Immature natural killer cell (primary cell): ENCODE data around the gene FXN. TPM values are rescaled to one million over a fixed set of nuclear protein-coding genes. Genes with fewer than 3 reads are reported as not detected.

Experiments used
- DNase-seq, 3 donors: peaks; one replicate each; pipeline ENCODE4 v3.0.0; 2022; ENCODE audit warnings: mixed read lengths in 1 of 3
- H3K27ac Mint-ChIP-seq, 6 donors: one replicate each; pipeline ENCODE4 v1.8.0; 2020; ENCODE audit warnings: mixed read lengths in 6 of 6, mild to moderate bottlenecking in 5 of 6, inconsistent platforms in 4 of 6, moderate library complexity in 3 of 6
- H3K27me3 Mint-ChIP-seq, 3 donors: one replicate each; pipeline ENCODE4 v1.8.0; 2020 to 2021; ENCODE audit warnings: low read depth in 3 of 3, mild to moderate bottlenecking in 3 of 3, mixed read lengths in 3 of 3, moderate library complexity in 3 of 3, inconsistent platforms in 1 of 3
- H3K36me3 Mint-ChIP-seq, 3 donors: one replicate each; pipeline ENCODE4 v1.8.0; 2020; ENCODE audit warnings: mixed read lengths in 3 of 3, inconsistent platforms in 2 of 3, mild to moderate bottlenecking in 2 of 3
- H3K4me1 Mint-ChIP-seq, 2 donors: one replicate each; pipeline ENCODE4 v1.8.0; 2020; ENCODE audit warnings: inconsistent platforms in 2 of 2, mild to moderate bottlenecking in 2 of 2, mixed read lengths in 2 of 2, moderate library complexity in 1 of 2
- H3K4me3 Mint-ChIP-seq, 5 donors: one replicate each; pipeline ENCODE4 v1.8.0; 2020; ENCODE audit warnings: mild to moderate bottlenecking in 5 of 5, mixed read lengths in 5 of 5, inconsistent platforms in 3 of 5, moderate library complexity in 3 of 5
- H3K9me3 Mint-ChIP-seq, 6 donors: one replicate each; pipeline ENCODE4 v1.8.0; 2020; ENCODE audit warnings: mild to moderate bottlenecking in 6 of 6, mixed read lengths in 6 of 6, inconsistent platforms in 4 of 6, moderate library complexity in 3 of 6
- polyA plus RNA-seq, 3 donors: library from polyadenylated mRNA; unstranded; fragments of 300-500 nt; fragmentation: Illumina TruSeq; gene quantifications; one replicate each; pipeline ENCODE4 v1.2.3, GENCODE V29; 2021

FXN gene
- polyA plus RNA-seq, 3 donors from 2014 or later: 46.3 to 68.9 (median 59.1) TPM

- H3K4me3 Mint-ChIP-seq: no peak overlapping the region
- H3K27me3 Mint-ChIP-seq: peaks cover 0 to 1% (median 0%) of the 10 kb centered on the region in 3 donors
- H3K4me1 Mint-ChIP-seq: peaks cover 34 to 51% of the 10 kb centered on the region in 2 donors
- no peak for DNase-seq
- peaks cover 11 to 18% (median 14%) of the 10 kb centered on the region in 3 donors for H3K36me3 Mint-ChIP-seq
- H3K27ac Mint-ChIP-seq: no peak overlapping the region
- H3K9me3 Mint-ChIP-seq: no peaks in the 10 kb centered on the region
Observed at GRCh38 chr9:69058101-69058500, 22.5 kb downstream of the FXN start.

GRCh38 chr9:69060766-69061165 is 25.2 kb downstream of the FXN start:
- peak overlapping the region; percentile 18 to 61 (median 30) for H3K4me3 Mint-ChIP-seq
- DNase-seq: peak in 1 of 3 donors; percentile 26
- H3K4me1 Mint-ChIP-seq: peaks cover 34 to 51% of the 10 kb centered on the region in 2 donors

GRCh38 chr9:69062195-69062594 is 26.6 kb downstream of the FXN start:
- Mint-ChIP-seq H3K4me3 (no peak overlapping the region), H3K9me3 (no peaks in the 10 kb centered on the region), H3K4me1 (peaks cover 29 to 43% of the 10 kb centered on the region in 2 donors), H3K27ac (peak overlapping the region in 1 of 6 donors; percentile 68), H3K27me3 (no peaks in the 10 kb centered on the region), H3K36me3 (peaks cover 14 to 25% (median 15%) of the 10 kb centered on the region in 3 donors)
- no peak for DNase-seq

More at GRCh38 chr9:69060766-69061165, 25.2 kb downstream of the FXN start:
- H3K27me3 Mint-ChIP-seq: no peaks in the 10 kb centered on the region
- H3K9me3 Mint-ChIP-seq: no peaks in the 10 kb centered on the region
- H3K36me3 Mint-ChIP-seq: peaks cover 12 to 23% (median 14%) of the 10 kb centered on the region in 3 donors
- peak overlapping the region; percentile 39 to 84 (median 56) for H3K27ac Mint-ChIP-seq

DNA sequence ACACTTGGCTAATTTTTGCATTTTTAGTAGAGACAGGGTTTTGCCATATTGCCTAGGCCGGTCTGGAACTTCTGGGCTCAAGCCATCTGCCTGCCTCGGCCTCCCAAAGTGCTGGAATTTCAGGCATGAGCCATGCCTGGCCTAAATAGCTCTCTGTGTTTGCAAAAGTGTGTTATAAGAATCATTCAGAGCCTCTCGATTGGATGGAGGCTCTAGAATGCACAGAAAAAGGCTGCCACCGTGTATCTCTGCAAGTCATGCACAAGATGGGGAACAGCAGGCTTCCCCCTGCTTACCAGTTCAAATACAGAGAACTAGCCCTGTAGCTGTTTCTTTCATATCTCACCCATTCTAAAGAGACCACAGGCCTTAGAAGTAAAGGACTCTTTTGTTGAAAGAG is 28.3 kb downstream of the FXN start:
- Mint-ChIP-seq H3K4me3 (no peak overlapping the region), H3K9me3 (no peaks in the 10 kb centered on the region), H3K36me3 (peaks cover 16 to 32% (median 19%) of the 10 kb centered on the region in 3 donors), H3K27ac (no peak overlapping the region), H3K27me3 (no peaks in the 10 kb centered on the region), H3K4me1 (peaks cover 27 to 36% of the 10 kb centered on the region in 2 donors)
- DNase-seq: no peak

- no peaks in the 10 kb centered on the region for H3K9me3 Mint-ChIP-seq
- no peak for DNase-seq
- H3K36me3 Mint-ChIP-seq: peaks cover 15 to 30% (median 16%) of the 10 kb centered on the region in 3 donors
- H3K4me3 Mint-ChIP-seq: no peak overlapping the region
- peaks cover 15 to 18% of the 10 kb centered on the region in 2 donors for H3K4me1 Mint-ChIP-seq
- H3K27me3 Mint-ChIP-seq: no peaks in the 10 kb centered on the region
- no peak overlapping the region for H3K27ac Mint-ChIP-seq
Observed at GRCh38 chr9:69065660-69066059, 30.1 kb downstream of the FXN start.

GRCh38 chr9:69066955-69067354 is 31.4 kb downstream of the FXN start:
- peaks cover 4 to 6% of the 10 kb centered on the region in 2 donors for H3K4me1 Mint-ChIP-seq
- no peaks in the 10 kb centered on the region for H3K9me3 Mint-ChIP-seq
- H3K4me3 Mint-ChIP-seq: no peak overlapping the region
- no peak for DNase-seq
- no peak overlapping the region for H3K27ac Mint-ChIP-seq
- peaks cover 0 to 1% (median 0%) of the 10 kb centered on the region in 3 donors for H3K27me3 Mint-ChIP-seq
- H3K36me3 Mint-ChIP-seq: peaks cover 14 to 35% (median 22%) of the 10 kb centered on the region in 3 donors

DNA sequence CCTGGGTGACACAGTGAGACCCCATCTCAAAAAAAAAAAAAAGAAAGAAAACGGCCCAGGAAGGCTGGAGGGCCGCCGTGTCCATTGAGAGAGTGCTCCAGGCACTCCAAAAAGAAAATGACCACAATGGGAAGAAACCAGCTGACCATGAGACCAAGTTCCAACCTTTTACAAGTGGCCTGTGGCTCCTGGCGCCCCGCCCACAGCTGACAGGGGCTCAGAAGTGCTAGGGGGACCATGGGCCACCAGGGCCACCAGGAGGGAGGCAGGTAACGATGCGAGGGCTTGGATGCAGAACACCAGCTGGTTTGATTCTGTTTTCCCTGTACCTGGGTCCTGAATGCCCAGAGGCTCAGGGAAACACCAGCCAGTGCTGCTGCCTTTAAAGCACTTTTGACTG is 34.6 kb downstream of the FXN start:
- Mint-ChIP-seq H3K4me1 (peaks cover 0 to 1% of the 10 kb centered on the region in 2 donors), H3K4me3 (no peak overlapping the region), H3K9me3 (no peaks in the 10 kb centered on the region), H3K27me3 (peaks cover 0 to 1% (median 0%) of the 10 kb centered on the region in 3 donors), H3K36me3 (peaks cover 25 to 44% (median 30%) of the 10 kb centered on the region in 3 donors), H3K27ac (no peak overlapping the region)
- no peak for DNase-seq

- Mint-ChIP-seq H3K9me3 (no peaks in the 10 kb centered on the region), H3K27ac (peak overlapping the region in 1 of 6 donors; percentile 23), H3K36me3 (peaks cover 20 to 36% (median 30%) of the 10 kb centered on the region in 3 donors), H3K4me3 (no peak overlapping the region), H3K4me1 (peaks cover 0 to 1% of the 10 kb centered on the region in 2 donors), H3K27me3 (peaks cover 0 to 1% (median 0%) of the 10 kb centered on the region in 3 donors)
- no peak for DNase-seq
Observed at GRCh38 chr9:69071059-69071458, 35.5 kb downstream of the FXN start.

GRCh38 chr9:69073103-69073502 is 37.6 kb downstream of the FXN start:
- Mint-ChIP-seq H3K4me1 (peaks cover 0 to 1% of the 10 kb centered on the region in 2 donors), H3K9me3 (no peaks in the 10 kb centered on the region), H3K27me3 (peaks cover 0 to 1% (median 0%) of the 10 kb centered on the region in 3 donors), H3K36me3 (peaks cover 15 to 28% (median 21%) of the 10 kb centered on the region in 3 donors), H3K4me3 (no peak overlapping the region), H3K27ac (no peak overlapping the region)
- no peak for DNase-seq

- no peaks in the 10 kb centered on the region for H3K9me3 Mint-ChIP-seq
- peaks cover 0 to 1% (median 0%) of the 10 kb centered on the region in 3 donors for H3K27me3 Mint-ChIP-seq
- H3K27ac Mint-ChIP-seq: no peak overlapping the region
- H3K4me1 Mint-ChIP-seq: no peaks in the 10 kb centered on the region
- H3K36me3 Mint-ChIP-seq: peaks cover 15 to 33% (median 25%) of the 10 kb centered on the region in 3 donors
- DNase-seq: no peak
- H3K4me3 Mint-ChIP-seq: no peak overlapping the region
Observed at GRCh38 chr9:69074801-69075200, 39.2 kb downstream of the FXN start.

GRCh38 chr9:69076550-69076949 is 41.0 kb downstream of the FXN start:
- Mint-ChIP-seq H3K9me3 (no peaks in the 10 kb centered on the region), H3K27ac (no peak overlapping the region), H3K36me3 (peaks cover 15 to 30% (median 27%) of the 10 kb centered on the region in 3 donors), H3K4me3 (no peak overlapping the region), H3K27me3 (peaks cover 0 to 1% (median 0%) of the 10 kb centered on the region in 3 donors), H3K4me1 (no peaks in the 10 kb centered on the region)
- no peak for DNase-seq

GRCh38 chr9:69078069-69078468 is 42.5 kb downstream of the FXN start:
- no peak overlapping the region for H3K27ac Mint-ChIP-seq
- no peak for DNase-seq
- peaks cover 9 to 19% (median 18%) of the 10 kb centered on the region in 3 donors for H3K36me3 Mint-ChIP-seq
- H3K27me3 Mint-ChIP-seq: no peaks in the 10 kb centered on the region
- H3K9me3 Mint-ChIP-seq: no peaks in the 10 kb centered on the region
- H3K4me3 Mint-ChIP-seq: no peak overlapping the region
- no peaks in the 10 kb centered on the region for H3K4me1 Mint-ChIP-seq

DNA sequence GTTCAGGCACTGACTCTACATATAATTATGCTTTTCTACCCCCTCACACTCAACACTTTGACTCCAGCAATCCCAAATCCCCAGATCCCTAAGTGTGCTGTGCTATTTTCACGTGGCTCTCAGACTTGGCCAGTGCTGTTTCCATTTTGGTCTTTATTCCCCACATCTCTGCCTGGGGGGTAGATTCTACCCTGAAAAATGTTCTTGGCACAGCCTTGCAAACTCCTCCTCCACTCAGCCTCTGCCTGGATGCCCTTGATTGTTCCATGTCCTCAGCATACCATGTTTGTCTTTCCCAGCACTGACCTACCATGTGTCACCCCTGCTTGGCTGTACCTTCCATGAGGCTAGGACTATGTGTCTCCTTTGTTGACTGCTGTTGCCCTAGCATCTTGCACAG is 43.0 kb downstream of the FXN start:
- no peaks in the 10 kb centered on the region for H3K9me3 Mint-ChIP-seq
- no peaks in the 10 kb centered on the region for H3K27me3 Mint-ChIP-seq
- DNase-seq: no peak
- no peaks in the 10 kb centered on the region for H3K4me1 Mint-ChIP-seq
- peak overlapping the region in 1 of 6 donors; percentile 51 for H3K27ac Mint-ChIP-seq
- no peak overlapping the region for H3K4me3 Mint-ChIP-seq
- H3K36me3 Mint-ChIP-seq: peaks cover 4 to 14% (median 14%) of the 10 kb centered on the region in 3 donors

DNA sequence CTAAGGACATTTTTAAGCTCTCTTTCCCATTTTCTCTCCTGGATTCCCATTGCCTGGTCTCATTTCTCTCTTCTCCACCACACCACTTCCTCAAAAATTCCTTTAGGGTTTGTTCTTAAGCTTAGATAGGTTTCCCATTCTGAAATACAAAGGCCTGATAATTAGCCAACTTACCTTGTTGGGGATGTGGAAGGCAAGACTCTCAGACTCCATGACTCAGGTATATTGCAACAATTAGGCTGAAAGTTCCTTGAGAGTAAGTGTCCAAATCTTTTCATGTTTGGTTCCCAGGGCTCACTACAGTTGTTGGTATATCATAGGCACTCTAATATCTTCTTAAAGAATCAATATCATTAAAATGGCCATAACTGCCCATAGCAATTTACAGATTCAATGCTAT is 43.6 kb downstream of the FXN start:
- Mint-ChIP-seq H3K4me1 (no peaks in the 10 kb centered on the region), H3K27me3 (no peaks in the 10 kb centered on the region), H3K36me3 (peaks cover 4 to 14% (median 14%) of the 10 kb centered on the region in 3 donors), H3K27ac (no peak overlapping the region), H3K9me3 (no peaks in the 10 kb centered on the region), H3K4me3 (no peak overlapping the region)
- DNase-seq: no peak

DNA sequence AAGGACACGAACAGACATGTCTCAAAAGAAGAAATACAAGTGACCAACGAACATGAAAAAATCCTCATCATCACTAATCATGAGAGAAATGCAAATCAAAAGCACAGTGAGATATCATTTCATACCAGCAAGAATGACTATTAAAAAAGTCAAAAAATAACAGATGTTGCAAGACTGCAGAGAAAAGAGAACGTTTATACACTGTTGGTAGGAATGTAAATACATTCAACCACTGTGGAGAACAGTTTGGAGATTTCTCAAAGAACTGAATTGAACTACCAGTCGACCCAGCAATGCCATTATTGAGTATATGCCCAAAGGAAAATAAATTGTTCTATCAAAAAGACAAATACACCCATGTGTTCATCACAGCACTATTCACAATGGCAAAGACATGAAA is 45.7 kb downstream of the FXN start:
- H3K36me3 Mint-ChIP-seq: peaks cover 4 to 14% (median 13%) of the 10 kb centered on the region in 3 donors
- DNase-seq: no peak
- no peaks in the 10 kb centered on the region for H3K4me1 Mint-ChIP-seq
- H3K9me3 Mint-ChIP-seq: no peaks in the 10 kb centered on the region
- H3K4me3 Mint-ChIP-seq: no peak overlapping the region
- H3K27ac Mint-ChIP-seq: no peak overlapping the region
- H3K27me3 Mint-ChIP-seq: no peaks in the 10 kb centered on the region
